ELF-1 (cell line): ENCODE data around the gene HDGFL3.
"Not testable (repeated sequence)": the region's sequence is repeated elsewhere in the genome, so short reads cannot be mapped to it uniquely, and the experiment has no call there.

Source experiments
- DNase-seq: peaks from one replicate; pipeline ENCODE4 v3.0.0-alpha.2; 2016; ENCODE audit warnings: low read depth, low spot score

Gene HDGFL3

GRCh38 chr15:83104141-83104540, 103.5 kb downstream of the HDGFL3 start:
- DNase-seq: no peak

DNA sequence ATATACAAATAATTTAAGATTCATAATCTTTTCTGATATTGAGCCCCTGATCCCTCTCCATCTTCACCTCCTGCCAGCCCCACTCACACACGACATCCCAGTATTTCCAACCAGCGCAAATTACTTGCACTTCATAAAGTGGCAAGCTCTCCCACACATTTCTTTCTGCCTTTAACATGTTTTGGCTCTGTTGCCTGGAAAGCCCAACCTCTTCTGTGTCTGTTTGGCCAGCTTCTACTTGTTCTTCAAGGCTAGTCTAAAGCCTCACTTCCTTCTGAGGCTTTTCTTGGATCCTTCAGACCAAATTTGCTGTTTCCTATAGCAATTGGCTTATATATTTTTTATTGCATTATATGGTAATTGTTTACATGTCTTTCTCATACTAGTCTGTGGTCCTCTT, 105.3 kb downstream of the HDGFL3 start:
- no peak for DNase-seq

DNA sequence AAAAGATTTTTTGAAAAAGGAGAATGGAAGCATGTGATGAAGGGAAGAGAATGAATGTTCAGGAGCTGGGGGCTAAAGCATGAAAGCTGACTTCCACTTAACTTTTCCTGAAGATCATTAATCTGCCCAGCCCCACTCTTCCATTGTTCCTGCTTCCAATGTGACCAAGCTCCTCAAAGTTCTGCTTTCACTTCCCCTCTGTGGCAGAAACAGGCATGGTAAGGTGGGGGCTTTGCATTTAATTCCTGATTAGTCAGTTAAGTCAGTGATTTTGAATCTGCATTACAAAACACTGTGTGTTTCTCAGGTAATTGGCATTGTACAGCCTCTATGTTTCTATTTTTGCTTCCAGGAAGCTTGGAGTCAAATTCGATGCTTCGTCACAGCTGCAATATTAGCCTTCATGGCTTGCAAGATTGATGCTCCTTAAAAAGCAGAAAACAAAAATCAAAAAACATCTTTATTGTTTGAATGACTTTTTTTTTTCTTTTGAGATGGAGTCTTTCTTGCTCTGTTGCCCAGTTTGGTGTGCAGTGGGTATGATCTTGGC, 107.5 kb downstream of the HDGFL3 start:
- DNase-seq: no peak

DNA sequence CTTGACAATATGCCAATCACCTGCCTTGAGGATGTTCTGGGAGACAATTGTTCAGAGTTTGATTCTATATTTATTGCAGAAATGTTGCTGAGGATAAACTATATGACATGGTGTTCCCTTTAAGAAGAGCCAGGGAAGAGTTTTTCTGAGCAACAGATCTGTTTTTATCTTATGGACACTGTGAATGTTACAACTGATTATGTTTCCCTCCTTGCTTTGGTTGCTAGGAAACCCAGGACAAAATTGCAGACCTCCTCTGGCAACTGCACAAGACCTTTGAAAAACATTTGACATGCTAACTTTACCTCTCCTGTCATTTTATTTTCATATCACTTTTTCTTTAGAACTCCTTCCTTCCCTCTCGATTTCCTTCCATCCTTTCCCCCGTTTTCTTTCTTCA, 108.3 kb downstream of the HDGFL3 start:
- DNase-seq: no peak

DNA sequence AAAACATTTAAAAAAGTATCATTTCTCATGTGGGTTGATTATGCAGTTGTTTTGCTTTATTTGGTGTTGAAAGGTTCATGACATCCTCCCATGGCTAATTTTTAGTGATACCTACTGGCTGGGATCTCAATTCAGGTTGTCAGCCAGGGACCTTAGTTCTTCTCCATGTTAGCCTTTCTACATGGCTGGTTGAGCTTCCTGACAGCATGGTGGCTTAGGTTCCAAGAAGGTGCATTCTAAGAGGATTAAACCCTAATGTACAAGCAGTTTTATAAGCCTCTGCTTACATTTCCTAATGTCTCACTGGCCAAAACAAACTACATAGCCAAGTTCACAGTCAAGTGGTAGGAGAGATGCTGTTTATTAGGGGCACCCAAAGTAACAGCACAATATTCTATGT, 109.5 kb downstream of the HDGFL3 start:
- no peak for DNase-seq

DNA sequence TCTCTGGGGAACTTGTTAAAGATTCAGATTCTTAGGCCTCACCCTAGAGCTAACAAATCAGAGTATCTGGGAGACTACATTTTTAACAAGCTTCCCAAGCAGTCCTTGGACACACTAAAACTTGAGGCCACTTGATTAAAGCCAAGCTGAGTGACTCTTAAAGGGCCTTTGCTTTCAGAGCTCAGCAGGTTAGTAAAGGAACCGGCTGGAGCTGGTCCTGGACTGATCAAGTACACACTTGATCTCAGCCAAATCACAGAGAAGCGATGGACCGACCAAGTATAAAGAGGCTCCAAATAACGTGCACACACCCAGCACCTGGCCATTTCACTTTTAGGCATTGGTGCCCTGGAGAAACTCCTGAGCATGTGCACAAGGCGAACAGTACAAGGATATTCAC, 113.0 kb downstream of the HDGFL3 start:
- no peak for DNase-seq

DNA sequence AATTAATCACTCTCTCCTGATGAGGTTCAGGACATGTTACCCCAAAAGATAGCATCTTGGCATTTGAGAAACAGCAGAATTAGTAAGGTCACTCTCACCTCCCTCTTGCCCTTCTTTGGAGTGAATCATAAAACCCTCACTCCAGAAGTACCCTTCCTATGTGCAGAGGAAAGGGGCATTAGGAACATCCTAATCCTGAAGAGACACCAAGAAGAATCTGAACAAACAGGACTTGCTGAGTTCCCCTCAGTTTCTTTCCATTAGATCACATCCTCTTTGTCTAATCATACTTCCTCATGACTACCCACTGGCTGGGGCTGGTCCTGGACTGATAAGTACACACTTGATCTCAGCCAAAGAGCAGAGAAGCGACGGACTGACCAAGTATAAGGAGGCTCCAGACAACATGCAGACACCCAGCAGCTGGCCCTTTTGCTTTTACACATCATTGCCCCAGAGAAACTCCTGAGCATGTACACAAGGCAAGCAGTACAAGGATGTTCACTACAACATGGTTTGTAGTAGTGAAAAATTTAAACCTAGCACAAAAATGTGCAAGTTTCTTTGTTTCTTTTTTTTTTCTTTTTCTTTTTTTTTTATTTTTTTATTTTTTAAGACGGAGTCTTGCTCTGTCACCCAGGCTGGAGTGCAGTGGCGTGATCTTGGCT, 115.2 kb downstream of the HDGFL3 start:
- no peak for DNase-seq

DNA sequence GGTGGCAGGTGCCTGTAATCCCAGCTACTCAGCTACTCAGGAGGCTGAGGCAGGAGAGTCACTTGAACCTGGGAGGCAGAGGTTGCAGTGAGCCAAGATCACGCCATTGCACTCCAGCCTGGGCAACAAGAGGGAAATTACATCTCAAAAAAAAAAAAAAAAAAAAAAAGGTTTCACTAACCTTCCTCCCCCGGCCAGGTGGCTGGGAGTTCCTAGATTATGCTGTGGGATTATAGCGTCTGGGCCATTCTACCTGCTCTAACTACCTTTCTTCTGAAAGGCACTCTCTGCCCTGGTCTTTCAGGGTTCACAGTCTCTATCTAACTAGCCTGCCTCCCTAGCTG, 115.7 kb downstream of the HDGFL3 start:
- not testable (repeated sequence) for DNase-seq

GRCh38 chr15:83090465-83090864, 117.2 kb downstream of the HDGFL3 start:
- peak; percentile 27 for DNase-seq

DNA sequence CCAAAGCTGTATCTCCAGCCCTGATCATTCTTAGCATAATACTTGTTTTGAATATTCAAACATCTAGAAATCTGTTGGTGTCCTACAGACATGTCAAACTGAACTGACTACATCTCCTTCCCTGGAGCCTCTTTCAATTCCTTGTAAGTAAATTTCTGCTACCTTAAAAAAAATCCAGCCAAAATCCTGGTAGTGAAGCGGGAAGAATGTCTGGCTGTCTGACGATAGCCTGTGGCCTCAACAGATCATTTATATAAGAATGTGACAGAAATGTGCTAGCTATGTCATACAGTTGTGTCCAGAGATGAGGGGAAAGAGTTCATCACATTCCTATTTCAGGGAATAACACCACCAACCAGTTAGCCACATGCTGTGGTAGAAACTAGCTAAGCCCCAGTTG, 118.7 kb downstream of the HDGFL3 start:
- no peak for DNase-seq

GRCh38 chr15:83087576-83087975, 120.0 kb downstream of the HDGFL3 start:
- DNase-seq: no peak

DNA sequence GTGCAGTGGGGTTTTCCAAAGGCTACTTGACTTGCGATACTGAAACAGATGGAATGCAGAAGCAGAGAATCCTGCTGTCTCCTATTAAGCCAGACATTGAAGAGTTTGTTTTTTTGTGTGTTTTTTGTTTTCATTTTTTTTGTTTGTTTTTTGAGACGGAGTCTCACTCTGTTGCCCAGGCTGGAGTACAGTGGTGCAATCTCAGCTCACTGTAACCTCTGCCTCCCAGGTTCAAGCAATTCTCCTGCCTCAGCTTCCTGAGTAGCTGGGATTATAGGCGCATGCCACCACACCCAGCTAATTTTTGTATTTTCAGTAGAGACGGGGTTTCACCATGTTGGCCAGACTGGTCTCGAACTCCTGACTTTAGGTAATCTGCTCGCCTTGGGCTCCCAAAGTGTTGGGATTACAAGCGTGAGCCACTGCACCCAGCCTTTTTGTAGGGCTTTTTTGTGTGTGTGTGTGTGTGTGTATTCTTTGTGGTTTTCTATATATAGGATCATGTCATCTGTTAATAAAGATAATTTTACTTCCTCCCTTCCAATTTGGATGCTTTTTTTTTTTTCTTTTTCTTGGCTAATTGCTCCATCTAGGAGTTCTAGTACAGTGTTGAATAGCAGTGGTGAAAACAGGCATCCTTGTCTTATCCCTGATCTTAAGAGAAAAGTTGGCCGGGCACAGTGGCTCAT, 121.6 kb downstream of the HDGFL3 start:
- not testable (repeated sequence) for DNase-seq

GRCh38 chr15:83085461-83085860, 122.2 kb downstream of the HDGFL3 start:
- DNase-seq: not testable (repeated sequence)

GRCh38 chr15:83082730-83083386, 124.8 kb downstream of the HDGFL3 start:
- DNase-seq: no peak

GRCh38 chr15:83081256-83082014, 126.2 kb downstream of the HDGFL3 start:
- no peak for DNase-seq

- no peak for DNase-seq
Observed at GRCh38 chr15:83078712-83079111, 128.9 kb downstream of the HDGFL3 start.
